Fibroblast of pulmonary artery (primary cell): Measurements from ENCODE around the gene CYTH2.
A peak's percentile ranks its signal among the peaks of the same experiment; 100 is the strongest.

Experiments
- DNase-seq: peaks from one replicate; pipeline ENCODE4 v3.0.0-alpha.2; 2010; ENCODE audit warnings: low read depth
- H3K4me3 ChIP-seq: replicated peaks from 2 replicates; pipeline ENCODE4 v1.5.1; 2011; ENCODE audit warnings: low read depth, mild to moderate bottlenecking, control low read depth, low read length, moderate library complexity
- CTCF ChIP-seq: IDR thresholded peaks from 2 replicates; pipeline ENCODE4 v1.5.1; 2011; ENCODE audit warnings: mild to moderate bottlenecking, control low read depth, low read length, inconsistent platforms; ENCODE audit errors: missing control alignments

CYTH2 gene

GRCh38 chr19:48476176-48476575, 7.0 kb downstream of the CYTH2 start:
- DNase-seq: no peak
- TF ChIP-seq CTCF: no peak
- no peak overlapping the region for H3K4me3 ChIP-seq

- no peak overlapping the region for H3K4me3 ChIP-seq
- TF ChIP-seq CTCF: no peak
- DNase-seq: no peak
These were observed 8.0 kb downstream of the CYTH2 start for GRCh38 chr19:48477067-48477685.

DNA sequence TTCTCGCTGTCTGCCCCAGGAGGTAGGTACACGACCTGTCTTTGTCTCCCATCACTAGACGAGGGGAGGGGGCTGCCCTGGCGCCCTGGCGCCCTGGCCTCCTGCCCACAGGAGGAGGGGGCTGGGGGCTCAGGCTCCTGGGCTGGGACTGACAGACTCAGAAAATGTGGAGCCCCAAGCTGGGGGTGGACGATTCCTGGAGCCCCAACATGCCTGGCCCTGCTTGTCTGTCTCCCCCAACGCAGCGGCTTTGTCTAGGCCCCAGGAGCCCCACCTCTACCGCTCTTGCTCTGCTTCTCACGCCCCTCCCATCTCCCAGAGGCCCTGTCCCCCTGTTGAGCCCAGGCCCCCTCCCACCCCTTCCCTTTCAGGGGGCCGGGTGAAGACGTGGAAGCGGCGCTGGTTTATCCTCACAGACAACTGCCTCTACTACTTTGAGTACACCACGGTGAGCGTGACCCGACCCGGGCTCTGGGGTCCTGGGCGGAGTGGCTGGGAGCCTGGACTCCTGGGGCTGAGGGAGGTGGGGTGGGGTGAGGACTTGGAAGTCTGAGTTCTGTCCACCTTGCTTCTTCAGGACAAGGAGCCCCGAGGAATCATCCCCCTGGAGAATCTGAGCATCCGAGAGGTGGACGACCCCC, 8.6 kb downstream of the CYTH2 start:
- no peak for DNase-seq
- H3K4me3 ChIP-seq: no peak overlapping the region
- no peak for TF ChIP-seq CTCF

GRCh38 chr19:48478339-48479256, 9.4 kb downstream of the CYTH2 start:
- H3K4me3 ChIP-seq: no peak overlapping the region
- no peak for TF ChIP-seq CTCF
- DNase-seq: no peak

DNA sequence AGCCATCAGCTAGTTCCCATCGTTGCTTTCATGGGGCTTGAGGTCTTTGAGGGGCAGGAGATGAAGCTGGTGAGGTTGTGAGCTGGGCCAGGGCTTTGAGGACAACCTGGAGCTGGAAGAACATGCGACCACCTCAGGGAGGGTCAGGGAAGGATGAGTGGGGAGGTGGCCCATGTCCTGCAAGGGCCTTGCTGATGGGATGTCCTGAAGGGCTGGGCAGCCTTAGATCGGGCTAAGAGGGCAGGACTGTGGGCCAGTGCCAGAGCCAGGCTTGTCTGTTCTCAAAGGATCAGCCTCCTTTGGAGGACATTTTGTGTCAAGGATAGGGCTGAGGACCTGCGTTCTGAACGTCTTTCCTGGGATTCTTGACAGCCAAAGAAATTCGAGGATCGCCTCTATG, 10.5 kb downstream of the CYTH2 start:
- no peak for TF ChIP-seq CTCF
- H3K4me3 ChIP-seq: no peak overlapping the region
- DNase-seq: no peak

DNA sequence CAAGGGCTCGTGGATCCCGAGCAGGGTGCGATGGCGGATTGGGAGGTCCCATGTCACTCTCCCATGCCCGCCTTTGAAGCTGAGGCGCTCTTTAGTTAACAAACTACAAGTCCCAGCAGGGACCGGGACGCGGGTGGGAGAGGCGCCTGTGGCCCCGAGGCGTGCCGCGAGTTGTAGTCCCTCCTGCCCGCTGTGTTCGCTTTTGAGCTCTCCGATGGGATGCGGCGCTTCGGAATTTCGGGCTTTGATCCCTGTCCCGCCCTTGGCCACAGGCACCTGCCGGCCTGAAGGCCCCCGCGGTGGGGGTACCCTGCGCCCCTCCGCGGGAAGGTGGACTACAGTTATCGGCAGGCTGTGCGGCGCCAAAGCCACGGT, 11.0 kb downstream of the CYTH2 start:
- DNase-seq: no peak
- no peak for TF ChIP-seq CTCF
- H3K4me3 ChIP-seq: peak overlapping the region; percentile 12
